Spleen (tissue), 7 donors: ENCODE measurements around the gene SPX.

Source experiments
- CTCF ChIP-seq, 11 experiments: fragments of 200-600 bp in 7 of 11; fragments of 450-650 bp in 4 of 11; sonication (generic) in 4 of 11; IDR thresholded peaks in 8 of 11; conservative IDR thresholded peaks in 3 of 11; 1 replicate in 7 of 11; 2 replicates in 4 of 11; pipeline versions ENCODE4 v1.4.0 to v1.8.0; 2016 to 2021; ENCODE audit warnings: antibody characterized with exemption in 11 of 11, inconsistent platforms in 4 of 11, mild to moderate bottlenecking in 1 of 11
- POLR2AphosphoS5 ChIP-seq, 3 donors: sonication (generic); formaldehyde crosslinking; IDR thresholded peaks; one replicate each; pipeline ENCODE4 v1.5.1; 2017; ENCODE audit warnings: antibody characterized with exemption in 3 of 3
- donor health status: DM: no; HTN: no; CAD: no; lungs with moderate emphysema.
- donor health status: DM: no; HTN: no; CAD: no.
- donor health status: DM: no; HTN: no; CAD: no.

DNA sequence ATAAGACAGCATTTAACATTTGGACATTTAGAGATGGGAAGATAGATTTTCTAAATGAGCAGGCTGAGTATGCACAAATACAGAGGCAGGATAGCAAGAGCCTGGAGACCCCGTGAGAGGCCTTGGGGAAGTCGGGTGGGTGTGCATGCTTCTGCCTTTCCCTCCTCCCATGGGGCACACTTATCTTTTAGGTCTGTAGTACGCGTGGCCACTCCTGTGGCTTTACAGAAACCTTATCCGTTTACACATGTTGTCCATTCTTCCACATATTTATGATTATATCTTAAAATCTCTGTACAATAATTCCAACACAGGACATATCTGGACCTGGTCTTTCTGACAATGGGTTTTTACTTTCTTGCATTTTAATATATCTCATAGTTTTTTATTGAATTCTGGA is 45.0 kb downstream of the SPX start:
- TF ChIP-seq CTCF (IDR thresholded peaks at IDR 0.05 in 8 of 11, conservative IDR thresholded peaks at IDR 0.05 in 3 of 11), result no peak
- TF ChIP-seq POLR2AphosphoS5 (IDR thresholded peaks at IDR 0.05), result no peak
